CD4-positive, CD25-positive, alpha-beta regulatory T cell (primary cell): ENCODE data around the gene FAM53B. TPM values are rescaled to one million over a fixed set of nuclear protein-coding genes. Genes with fewer than 3 reads are reported as not detected.
A peak's percentile ranks its signal among the peaks of the same experiment; 100 is the strongest.

Experiments
- ATAC-seq, 2 donors: fragments of 150-1000 bp; cut with Tn5 transposase; one replicate each; pipeline ENCODE4 v1.10.0; 2021; ENCODE audit warnings: low read depth in 2 of 2, moderate number of reproducible peaks in 2 of 2, moderate library complexity in 1 of 2
- DNase-seq, 3 donors: peaks; one replicate each; pipeline versions ENCODE4 v3.0.0 to v3.0.0-alpha.2; 2012 to 2022; ENCODE audit warnings: mixed read lengths in 1 of 3
- H3K27ac ChIP-seq: one replicate; pipeline ENCODE4 v1.7.0; 2013; ENCODE audit warnings: mild to moderate bottlenecking, low read length; ENCODE audit not compliant: insufficient read depth, poor library complexity, severe bottlenecking
- H3K27me3 ChIP-seq: one replicate; pipeline ENCODE4 v1.7.0; 2013; ENCODE audit warnings: low read length; ENCODE audit not compliant: control insufficient read depth, insufficient read depth
- H3K36me3 ChIP-seq: one replicate; pipeline ENCODE4 v1.7.0; 2013; ENCODE audit warnings: mild to moderate bottlenecking, low read length, moderate library complexity; ENCODE audit not compliant: control insufficient read depth, insufficient read depth
- H3K4me1 ChIP-seq: 2 replicates; pipeline ENCODE4 v1.7.0; 2013; ENCODE audit warnings: mild to moderate bottlenecking, low read length; ENCODE audit not compliant: insufficient read depth, control insufficient read depth, poor library complexity, severe bottlenecking
- H3K4me3 ChIP-seq: one replicate; pipeline ENCODE4 v1.7.0; 2013; ENCODE audit warnings: low read depth, mild to moderate bottlenecking, low read length, moderate library complexity
- H3K9me3 ChIP-seq, 2 experiments: 1 replicate in 1 of 2; 2 replicates in 1 of 2; pipeline ENCODE4 v1.7.0; 2013; ENCODE audit warnings: low read length in 2 of 2, mild to moderate bottlenecking in 1 of 2, moderate library complexity in 1 of 2; ENCODE audit not compliant: control insufficient read depth in 2 of 2
- H3K27ac Mint-ChIP-seq, 3 donors: one replicate each; pipeline ENCODE4 v1.8.0; 2020 to 2022; ENCODE audit warnings: mild to moderate bottlenecking in 3 of 3, mixed read lengths in 3 of 3, moderate library complexity in 2 of 3
- H3K27me3 Mint-ChIP-seq: one replicate; pipeline ENCODE4 v1.8.0; 2022; ENCODE audit warnings: mild to moderate bottlenecking, mixed read lengths
- H3K36me3 Mint-ChIP-seq: one replicate; pipeline ENCODE4 v1.8.0; 2020; ENCODE audit warnings: mixed read lengths
- H3K4me1 Mint-ChIP-seq, 4 donors: one replicate each; pipeline ENCODE4 v1.8.0; 2020 to 2022; ENCODE audit warnings: mixed read lengths in 4 of 4, mild to moderate bottlenecking in 1 of 4
- H3K4me3 Mint-ChIP-seq, 4 donors: one replicate each; pipeline ENCODE4 v1.8.0; 2020 to 2022; ENCODE audit warnings: mild to moderate bottlenecking in 4 of 4, mixed read lengths in 4 of 4, moderate library complexity in 3 of 4
- H3K9me3 Mint-ChIP-seq, 7 donors: one replicate each; pipeline ENCODE4 v1.8.0; 2020 to 2022; ENCODE audit warnings: mixed read lengths in 7 of 7, mild to moderate bottlenecking in 3 of 7, moderate library complexity in 2 of 7
- polyA plus RNA-seq, 4 donors: library from polyadenylated mRNA; unstranded; fragments of 300-500 nt; fragmentation: Illumina TruSeq; gene quantifications; one replicate each; pipeline ENCODE4 v1.2.3, GENCODE V29; 2021
- total RNA-seq: library from RNA; stranded (reverse); gene quantifications from one replicate; pipeline ENCODE4 v1.2.3, GENCODE V29; 2022

FAM53B gene
- total and polyA plus RNA-seq, 5 donors from 2014 or later = 5.8 to 116 (median 15.0) TPM

DNA sequence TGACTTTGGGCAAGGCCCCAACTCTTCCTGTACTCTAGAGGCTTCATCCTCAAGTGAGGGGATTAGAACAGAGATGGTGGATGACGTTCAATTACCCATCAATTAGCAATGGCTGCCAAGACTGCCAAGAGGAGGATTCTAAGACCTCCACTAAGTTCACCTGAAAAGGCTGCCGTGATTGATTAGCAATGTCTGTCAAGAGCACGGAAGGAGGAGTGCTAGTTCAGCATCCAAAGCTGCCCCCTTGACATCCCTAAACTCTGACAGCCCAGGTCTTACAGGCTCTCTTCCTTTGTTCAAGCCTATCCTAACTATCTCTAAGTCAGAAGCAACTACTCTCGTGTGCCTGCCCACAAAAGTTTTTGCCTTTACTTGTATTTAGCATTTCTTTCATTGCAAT, 68.4 kb downstream of the FAM53B start:
- H3K4me1 Mint-ChIP-seq = peaks cover 32 to 100% (median 80%) of the 10 kb centered on the region in 4 donors
- H3K4me3 ChIP-seq = peak overlapping the region; percentile 4
- H3K27me3 Mint-ChIP-seq = peaks cover 4% of the 10 kb centered on the region
- peaks cover 32% of the 10 kb centered on the region for H3K36me3 Mint-ChIP-seq
- no peak for DNase-seq
- peaks cover 44% of the 10 kb centered on the region for H3K36me3 ChIP-seq
- H3K27me3 ChIP-seq = no peaks in the 10 kb centered on the region
- no peak for ATAC-seq
- no peaks in the 10 kb centered on the region for H3K9me3 Mint-ChIP-seq
- no peaks in the 10 kb centered on the region for H3K9me3 ChIP-seq
- peaks cover 99% of the 10 kb centered on the region for H3K4me1 ChIP-seq
- H3K4me3 Mint-ChIP-seq = peak overlapping the region; percentile 63 to 86 (median 70)
- H3K27ac ChIP-seq = peak overlapping the region; percentile 73
- H3K27ac Mint-ChIP-seq = peak overlapping the region; percentile 95 to 98 (median 98)

DNA sequence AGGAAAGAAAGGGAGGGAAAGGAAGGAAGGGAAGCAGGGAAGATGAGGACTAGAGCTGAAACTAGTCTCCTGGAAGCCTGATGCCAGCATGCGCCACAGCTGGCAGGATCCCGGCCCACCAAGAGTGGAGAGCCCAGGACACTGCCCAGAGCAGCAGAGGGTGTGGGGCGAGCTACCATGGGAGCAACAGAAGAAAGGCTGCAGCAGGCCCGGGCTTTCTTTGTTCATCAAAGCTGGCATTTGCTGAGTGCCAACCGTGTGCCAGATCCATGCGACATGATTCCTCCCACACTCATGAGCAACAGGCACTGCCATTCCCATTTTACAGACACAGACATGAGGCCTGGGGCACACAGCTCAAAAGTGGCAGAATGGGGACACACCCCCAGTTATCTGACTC, 68.9 kb downstream of the FAM53B start:
- no peaks in the 10 kb centered on the region for H3K9me3 ChIP-seq
- DNase-seq (no peak), ATAC-seq (no peak)
- peak overlapping the region; percentile 41 for H3K27ac ChIP-seq
- H3K4me1 ChIP-seq = peaks cover 100% of the 10 kb centered on the region
- no peaks in the 10 kb centered on the region for H3K27me3 ChIP-seq
- peaks cover 4% of the 10 kb centered on the region for H3K27me3 Mint-ChIP-seq
- peak overlapping the region; percentile 16 to 86 (median 61) for H3K4me3 Mint-ChIP-seq
- peaks cover 26 to 100% (median 80%) of the 10 kb centered on the region in 4 donors for H3K4me1 Mint-ChIP-seq
- H3K4me3 ChIP-seq = no peak overlapping the region
- peaks cover 41% of the 10 kb centered on the region for H3K36me3 ChIP-seq
- peak overlapping the region; percentile 95 to 98 (median 98) for H3K27ac Mint-ChIP-seq
- H3K9me3 Mint-ChIP-seq = no peaks in the 10 kb centered on the region
- H3K36me3 Mint-ChIP-seq = peaks cover 30% of the 10 kb centered on the region

DNA sequence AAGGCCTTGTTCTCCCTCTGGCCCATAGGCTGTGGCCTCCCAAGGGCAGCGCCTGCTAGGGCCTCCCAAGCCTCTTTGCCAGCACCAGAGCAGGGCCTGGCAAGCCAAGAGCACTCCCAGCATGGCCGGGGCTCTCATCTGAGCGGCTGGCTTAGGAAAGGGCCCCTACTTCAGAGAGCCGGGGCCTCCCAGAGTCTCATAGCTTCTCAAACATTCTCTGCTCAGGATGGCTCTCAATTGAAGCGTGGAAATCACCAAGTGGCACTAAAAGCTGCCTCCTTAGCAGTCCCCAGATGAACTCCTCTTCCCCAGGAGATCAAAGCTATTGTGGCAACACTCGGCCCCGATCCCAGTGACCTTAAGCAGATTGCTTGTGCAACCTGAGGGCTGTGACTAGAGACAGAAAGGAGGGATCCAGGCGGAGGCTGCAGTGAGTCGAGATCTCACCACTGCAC, 69.4 kb downstream of the FAM53B start:
- H3K4me3 ChIP-seq = no peak overlapping the region
- no peaks in the 10 kb centered on the region for H3K27me3 ChIP-seq
- Mint-ChIP-seq H3K9me3 (no peaks in the 10 kb centered on the region), H3K27ac (peak overlapping the region; percentile 66 to 98 (median 96)), H3K27me3 (peaks cover 4% of the 10 kb centered on the region), H3K36me3 (peaks cover 25% of the 10 kb centered on the region), H3K4me3 (peak overlapping the region in 3 of 4 donors; percentile 58 to 86 (median 64)), H3K4me1 (peaks cover 23 to 100% (median 77%) of the 10 kb centered on the region in 4 donors)
- ATAC-seq (no peak), DNase-seq (no peak)
- peaks cover 100% of the 10 kb centered on the region for H3K4me1 ChIP-seq
- H3K27ac ChIP-seq = peak overlapping the region; percentile 41
- no peaks in the 10 kb centered on the region for H3K9me3 ChIP-seq
- peaks cover 38% of the 10 kb centered on the region for H3K36me3 ChIP-seq

DNA sequence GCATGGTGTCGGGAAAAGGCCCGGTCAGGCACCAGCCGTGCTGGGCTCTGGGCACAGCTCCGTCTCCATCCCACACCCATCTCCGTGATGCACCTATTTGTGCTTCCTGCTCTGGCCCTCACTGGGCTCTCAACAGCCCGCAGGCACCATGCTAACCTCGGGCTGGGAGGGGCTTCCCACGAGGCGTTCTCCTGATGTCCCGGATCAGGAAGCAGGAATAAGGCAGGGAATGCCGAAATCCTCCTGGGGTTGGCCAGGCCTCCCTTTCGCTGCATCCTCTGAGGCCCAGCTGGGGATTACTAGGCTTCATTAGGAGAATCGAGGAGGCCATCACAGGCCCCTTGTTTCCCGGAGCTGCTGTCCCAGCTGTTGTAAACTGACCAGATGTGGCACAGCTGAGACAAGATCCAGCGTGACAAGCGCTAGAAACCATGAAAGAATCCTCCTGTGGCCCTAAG, 72.0 kb downstream of the FAM53B start:
- Histone ChIP-seq H3K9me3 (no peaks in the 10 kb centered on the region), H3K4me3 (no peak overlapping the region), H3K4me1 (peaks cover 90% of the 10 kb centered on the region), H3K27ac (peak overlapping the region; percentile 34), H3K27me3 (no peaks in the 10 kb centered on the region), H3K36me3 (peaks cover 49% of the 10 kb centered on the region)
- Mint-ChIP-seq H3K27me3 (peaks cover 4% of the 10 kb centered on the region), H3K36me3 (peaks cover 30% of the 10 kb centered on the region), H3K4me1 (peaks cover 14 to 96% (median 69%) of the 10 kb centered on the region in 4 donors), H3K4me3 (peak overlapping the region in 3 of 4 donors; percentile 1 to 37 (median 35)), H3K9me3 (no peaks in the 10 kb centered on the region), H3K27ac (peak overlapping the region in 2 of 3 donors; percentile 92 to 98)
- DNase-seq = no peak
- ATAC-seq = no peak

DNA sequence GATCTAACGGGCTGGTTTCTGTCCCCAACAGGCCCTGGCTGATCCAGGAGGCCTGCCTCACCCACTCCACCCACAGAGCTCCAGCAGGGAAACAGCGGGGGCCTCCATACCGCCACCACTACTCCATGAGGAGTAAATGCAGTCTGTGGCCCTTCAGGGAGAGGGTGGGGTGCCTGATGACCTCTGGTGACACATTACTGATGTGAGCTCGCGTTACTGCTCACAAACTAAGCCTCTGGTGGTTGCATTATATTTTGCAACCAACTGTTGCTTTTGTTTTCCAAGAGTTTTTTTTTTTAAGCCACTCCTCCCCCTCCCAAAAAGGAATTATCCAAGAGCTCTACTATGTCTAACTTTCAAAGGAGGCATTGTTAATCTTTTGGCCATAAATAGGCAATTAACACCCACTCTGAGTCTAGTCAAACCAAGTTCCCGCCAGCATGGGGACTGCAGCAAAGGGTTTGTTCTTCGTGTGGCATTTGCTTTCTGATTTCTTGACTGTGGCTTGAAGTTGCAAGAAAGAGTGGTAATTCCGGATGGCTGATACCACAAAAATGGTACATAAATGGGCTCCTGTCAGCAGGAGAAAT, 72.6 kb downstream of the FAM53B start:
- H3K36me3 Mint-ChIP-seq = peaks cover 25% of the 10 kb centered on the region
- H3K27ac Mint-ChIP-seq = peak overlapping the region in 2 of 3 donors; percentile 75 to 92
- H3K27me3 ChIP-seq = no peaks in the 10 kb centered on the region
- H3K4me1 ChIP-seq = peaks cover 87% of the 10 kb centered on the region
- peaks cover 14 to 96% (median 63%) of the 10 kb centered on the region in 4 donors for H3K4me1 Mint-ChIP-seq
- H3K36me3 ChIP-seq = peaks cover 45% of the 10 kb centered on the region
- peaks cover 4% of the 10 kb centered on the region for H3K27me3 Mint-ChIP-seq
- DNase-seq (no peak), ATAC-seq (no peak)
- peak overlapping the region; percentile 7 for H3K4me3 ChIP-seq
- no peaks in the 10 kb centered on the region for H3K9me3 Mint-ChIP-seq
- H3K27ac ChIP-seq = no peak overlapping the region
- H3K9me3 ChIP-seq = no peaks in the 10 kb centered on the region
- H3K4me3 Mint-ChIP-seq = peak overlapping the region in 2 of 4 donors; percentile 37 to 81

DNA sequence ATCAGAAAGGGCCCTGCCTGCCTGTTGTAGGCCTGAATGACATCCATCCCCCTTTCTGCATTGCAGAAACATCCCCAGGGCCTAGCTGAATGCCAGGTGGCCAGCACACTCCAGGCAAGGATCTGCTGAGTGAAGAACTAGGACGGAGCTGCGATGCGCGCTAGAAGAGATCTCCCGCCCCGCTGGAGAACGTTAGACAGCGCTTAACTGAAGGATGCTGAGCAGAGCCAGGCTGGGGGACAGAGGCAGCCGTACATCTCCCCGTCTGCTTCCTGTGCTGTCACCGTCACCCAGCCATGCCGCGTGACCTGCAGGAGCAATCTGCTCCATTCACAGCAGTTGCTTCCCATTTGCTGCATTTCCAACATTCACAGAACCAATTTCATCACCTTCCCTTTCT, 73.3 kb downstream of the FAM53B start:
- H3K9me3 Mint-ChIP-seq = no peaks in the 10 kb centered on the region
- H3K27ac Mint-ChIP-seq = peak overlapping the region; percentile 75 to 96 (median 75)
- no peak for ATAC-seq
- H3K4me1 Mint-ChIP-seq = peaks cover 14 to 93% (median 57%) of the 10 kb centered on the region in 4 donors
- Histone ChIP-seq H3K4me3 (no peak overlapping the region), H3K27me3 (no peaks in the 10 kb centered on the region), H3K4me1 (peaks cover 84% of the 10 kb centered on the region), H3K27ac (no peak overlapping the region), H3K36me3 (peaks cover 51% of the 10 kb centered on the region), H3K9me3 (no peaks in the 10 kb centered on the region)
- H3K27me3 Mint-ChIP-seq = peaks cover 1% of the 10 kb centered on the region
- peaks cover 20% of the 10 kb centered on the region for H3K36me3 Mint-ChIP-seq
- peak overlapping the region in 3 of 4 donors; percentile 37 to 81 (median 40) for H3K4me3 Mint-ChIP-seq
- DNase-seq = no peak

DNA sequence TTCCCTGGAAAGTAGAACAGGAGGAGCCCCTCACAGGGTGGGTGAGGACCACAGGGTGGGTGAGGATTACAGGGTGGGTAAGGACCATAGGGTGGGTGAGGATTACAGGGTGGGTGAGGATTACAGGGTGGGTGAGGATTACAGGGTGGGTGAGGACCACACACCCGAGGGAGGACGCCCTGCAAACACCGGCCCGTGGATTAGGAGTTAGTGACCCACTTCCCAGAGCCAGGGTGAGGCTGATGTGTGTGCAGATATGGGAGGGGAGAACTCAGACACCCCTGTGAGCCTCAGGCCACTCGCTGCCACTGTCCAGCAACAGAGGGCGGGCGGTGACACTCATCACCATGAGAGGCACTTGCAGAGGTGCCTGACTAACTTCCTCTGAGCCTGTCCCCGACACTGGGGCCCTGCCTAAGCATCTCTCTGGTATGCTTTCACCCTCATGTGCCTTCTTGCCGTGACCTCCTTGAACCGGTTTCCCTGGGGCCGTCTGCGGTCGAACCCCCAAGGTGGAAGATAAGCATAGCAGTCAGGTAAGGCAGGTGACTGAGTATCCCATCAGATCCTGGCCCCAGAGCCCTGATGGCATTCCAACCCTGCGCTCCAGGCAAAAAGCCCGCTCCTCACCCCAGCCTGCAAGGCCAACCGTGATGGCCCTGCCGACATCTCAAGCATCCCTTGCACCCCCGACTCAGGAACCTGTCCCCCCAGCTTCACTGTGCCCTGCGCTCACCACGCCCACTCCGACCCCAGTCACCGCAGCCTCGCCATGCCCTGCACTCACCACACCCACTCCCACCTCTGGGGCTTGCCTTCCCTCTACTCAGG, 74.1 kb downstream of the FAM53B start:
- Histone ChIP-seq H3K36me3 (peaks cover 56% of the 10 kb centered on the region), H3K27me3 (no peaks in the 10 kb centered on the region), H3K4me1 (peaks cover 77% of the 10 kb centered on the region), H3K4me3 (no peak overlapping the region), H3K9me3 (no peaks in the 10 kb centered on the region), H3K27ac (no peak overlapping the region)
- peaks cover 21% of the 10 kb centered on the region for H3K36me3 Mint-ChIP-seq
- peaks cover 14 to 91% (median 57%) of the 10 kb centered on the region in 4 donors for H3K4me1 Mint-ChIP-seq
- H3K27ac Mint-ChIP-seq = peak overlapping the region; percentile 75 to 89 (median 75)
- ATAC-seq (no peak), DNase-seq (no peak)
- peak overlapping the region in 2 of 4 donors; percentile 37 to 81 for H3K4me3 Mint-ChIP-seq
- no peaks in the 10 kb centered on the region for H3K27me3 Mint-ChIP-seq
- H3K9me3 Mint-ChIP-seq = no peaks in the 10 kb centered on the region
